Right kidney (tissue), 1 donor: Measurements from ENCODE around the gene CNDP1.

ENCODE experiments used
- DNase-seq: peaks from one replicate; pipeline ENCODE4 v3.0.0-alpha.2; 2016

Gene CNDP1

GRCh38 chr18:74507097-74507881 is 27.0 kb upstream of the CNDP1 start:
- DNase-seq = no peak

- DNase-seq = no peak
Measured at GRCh38 chr18:74507927-74508326, 26.4 kb upstream of the CNDP1 start.

GRCh38 chr18:74508366-74508765 is 25.9 kb upstream of the CNDP1 start:
- no peak for DNase-seq

DNA sequence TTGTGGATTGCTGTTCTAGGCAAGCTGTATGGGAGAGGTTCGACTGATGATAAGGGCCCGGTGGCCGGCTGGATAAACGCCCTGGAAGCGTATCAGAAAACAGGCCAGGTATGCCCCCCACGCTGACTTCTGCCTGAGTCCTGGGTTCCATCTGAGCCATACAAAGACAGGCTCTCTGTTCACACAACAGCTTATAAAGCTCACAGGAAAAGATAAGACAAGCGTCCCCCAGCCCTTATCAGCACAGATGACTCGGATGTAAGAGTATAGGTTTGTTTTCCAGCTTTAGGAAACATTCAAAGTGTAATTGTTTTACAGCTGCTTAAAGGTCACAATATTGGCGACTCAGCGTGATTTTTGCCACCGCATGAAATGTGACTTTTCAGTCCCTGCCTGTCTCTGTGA is 25.5 kb upstream of the CNDP1 start:
- DNase-seq = no peak

GRCh38 chr18:74509856-74510769 is 24.2 kb upstream of the CNDP1 start:
- DNase-seq = no peak

- DNase-seq = no peak
Measured at GRCh38 chr18:74510770-74511095, 23.6 kb upstream of the CNDP1 start.

- no peak for DNase-seq
Measured at GRCh38 chr18:74511823-74512222, 22.5 kb upstream of the CNDP1 start.

GRCh38 chr18:74512321-74513053 is 21.8 kb upstream of the CNDP1 start:
- DNase-seq = no peak

DNA sequence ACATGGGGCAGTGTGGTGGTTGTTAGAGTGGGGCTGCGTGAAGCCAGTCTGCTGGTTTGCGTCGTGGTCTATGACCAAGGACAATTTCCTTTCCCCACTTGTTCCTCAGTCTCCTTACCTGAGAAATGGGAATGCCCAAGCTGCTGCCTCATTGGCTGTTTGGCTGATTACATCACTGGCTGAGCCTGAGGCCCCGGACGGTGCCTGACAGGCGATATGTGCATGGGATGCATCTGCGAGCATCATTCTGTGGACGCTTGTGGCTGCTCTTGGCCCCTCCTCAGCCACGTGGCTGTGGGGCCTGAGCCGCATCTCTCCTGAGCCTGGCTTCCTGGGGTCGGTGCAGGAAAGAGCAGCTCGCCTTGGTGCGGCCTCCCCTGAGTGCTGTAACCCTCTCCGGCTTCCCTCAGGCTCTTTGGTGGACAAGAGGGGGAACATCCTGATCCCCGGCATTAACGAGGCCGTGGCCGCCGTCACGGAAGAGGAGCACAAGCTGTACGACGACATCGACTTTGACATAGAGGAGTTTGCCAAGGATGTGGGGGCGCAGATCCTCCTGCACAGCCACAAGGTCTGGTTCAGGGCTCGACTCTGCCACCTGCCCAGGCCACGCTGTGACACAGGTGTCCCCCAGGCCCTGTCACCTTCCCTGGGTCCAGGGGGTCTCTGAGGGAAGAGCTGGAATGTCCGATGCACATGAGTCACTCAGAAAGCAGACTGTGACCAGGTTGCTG is 21.0 kb upstream of the CNDP1 start:
- no peak for DNase-seq

DNA sequence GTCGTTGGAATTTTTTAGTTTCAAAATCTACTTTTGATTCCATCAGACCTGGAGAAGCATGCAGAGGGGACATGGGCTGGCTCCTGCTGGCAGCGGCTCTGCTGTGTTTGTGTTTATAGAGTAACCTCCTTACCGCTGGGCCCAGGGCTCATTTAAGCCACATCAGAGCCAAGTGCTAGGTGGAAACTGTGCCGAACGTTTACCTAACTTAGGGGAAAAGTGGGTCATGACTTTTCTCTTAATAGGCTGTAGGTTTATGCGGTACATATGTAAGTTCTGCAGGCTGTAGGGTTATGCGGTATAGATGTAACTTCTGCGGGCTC is 20.5 kb upstream of the CNDP1 start:
- DNase-seq = no peak

- no peak for DNase-seq
Measured at GRCh38 chr18:74514860-74515495, 19.3 kb upstream of the CNDP1 start.

- no peak for DNase-seq
Measured at GRCh38 chr18:74515620-74516231, 18.6 kb upstream of the CNDP1 start.

- DNase-seq = no peak
Measured at GRCh38 chr18:74516271-74517235, 17.7 kb upstream of the CNDP1 start.

DNA sequence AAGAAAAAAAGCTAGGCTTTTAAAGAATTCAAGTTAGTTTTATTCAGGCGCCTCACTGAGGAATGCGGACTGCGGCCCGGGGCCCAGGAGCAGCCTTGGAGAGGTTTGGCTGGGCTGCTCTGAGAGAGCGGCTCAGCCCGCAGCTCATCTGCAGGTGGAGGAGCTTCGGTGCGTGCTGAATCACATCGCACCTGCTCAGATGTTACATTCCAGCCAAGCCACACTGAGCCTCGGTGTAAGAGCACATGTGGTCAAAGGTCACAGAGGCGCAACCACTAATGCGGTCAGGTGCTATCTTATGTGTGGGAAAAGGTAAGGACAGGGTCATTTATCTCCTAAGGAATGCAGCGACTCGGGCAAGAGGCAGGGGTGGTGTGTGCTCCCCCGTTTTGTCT is 17.1 kb upstream of the CNDP1 start:
- DNase-seq = no peak

DNA sequence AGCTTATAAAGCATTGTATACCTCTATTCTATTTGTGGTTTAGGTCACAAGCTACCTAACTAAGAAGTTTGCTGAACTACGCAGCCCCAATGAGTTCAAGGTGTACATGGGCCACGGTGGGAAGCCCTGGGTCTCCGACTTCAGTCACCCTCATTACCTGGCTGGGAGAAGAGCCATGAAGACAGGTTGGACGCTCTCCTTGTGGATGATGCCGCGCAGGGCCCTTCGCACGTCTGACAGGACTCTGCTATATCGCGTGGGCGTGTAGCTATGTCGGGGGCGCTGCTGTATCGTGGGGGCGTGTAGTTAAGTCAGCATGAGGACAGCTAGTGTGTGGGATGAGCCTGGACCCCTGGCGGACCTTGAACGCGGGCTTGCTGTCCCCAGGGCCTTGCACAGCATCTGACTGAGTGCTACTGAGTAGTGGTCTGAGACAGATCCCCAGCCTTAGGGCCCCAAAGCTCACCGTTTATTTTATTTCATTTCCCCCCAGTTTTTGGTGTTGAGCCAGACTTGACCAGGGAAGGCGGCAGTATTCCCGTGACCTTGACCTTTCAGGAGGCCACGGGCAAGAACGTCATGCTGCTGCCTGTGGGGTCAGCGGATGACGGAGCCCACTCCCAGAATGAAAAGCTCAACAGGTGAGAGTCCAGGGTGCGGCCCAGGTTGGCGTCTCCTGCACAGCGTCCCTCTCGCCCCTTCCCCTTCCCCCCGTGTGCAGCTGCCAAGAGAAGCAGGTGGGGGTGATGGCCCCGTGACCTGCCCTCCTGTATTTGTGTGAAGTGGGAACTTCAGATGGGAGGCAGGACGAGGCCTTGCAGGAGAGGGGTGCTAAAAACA is 15.6 kb upstream of the CNDP1 start:
- no peak for DNase-seq

DNA sequence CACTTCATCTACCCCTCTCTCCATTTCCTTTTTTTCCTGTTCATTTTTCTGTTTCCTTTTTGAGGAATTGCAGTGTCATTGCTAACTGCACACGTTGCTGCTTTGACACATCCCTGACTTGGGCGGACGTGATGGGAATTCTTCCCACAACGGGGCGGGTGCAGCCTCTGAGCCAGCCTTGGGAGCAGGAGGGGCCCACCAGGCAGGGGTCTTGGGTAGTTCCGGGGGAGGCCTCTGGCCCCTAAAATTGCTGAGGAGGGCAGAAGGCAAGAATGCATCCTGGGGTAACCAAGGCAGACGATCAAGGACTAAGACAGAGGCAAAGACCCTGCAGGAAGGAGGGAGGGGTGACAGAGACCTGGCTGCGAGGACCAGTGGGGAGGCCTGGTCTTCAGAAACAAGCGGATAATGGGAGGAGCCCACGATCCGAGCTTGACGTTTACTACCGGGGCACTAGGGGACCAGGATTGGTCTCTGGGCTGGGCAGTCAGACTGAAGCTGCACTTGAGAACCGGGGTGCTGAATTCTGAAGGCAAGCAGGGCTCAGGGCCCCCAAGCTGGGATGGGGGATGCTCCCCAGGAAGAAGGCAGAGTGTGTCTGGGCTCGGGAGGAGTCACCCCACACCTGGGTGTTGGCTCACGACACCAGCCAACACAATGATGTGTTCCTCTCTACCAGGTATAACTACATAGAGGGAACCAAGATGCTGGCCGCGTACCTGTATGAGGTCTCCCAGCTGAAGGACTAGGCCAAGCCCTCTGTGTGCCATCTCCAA is 14.8 kb upstream of the CNDP1 start:
- DNase-seq = no peak

DNA sequence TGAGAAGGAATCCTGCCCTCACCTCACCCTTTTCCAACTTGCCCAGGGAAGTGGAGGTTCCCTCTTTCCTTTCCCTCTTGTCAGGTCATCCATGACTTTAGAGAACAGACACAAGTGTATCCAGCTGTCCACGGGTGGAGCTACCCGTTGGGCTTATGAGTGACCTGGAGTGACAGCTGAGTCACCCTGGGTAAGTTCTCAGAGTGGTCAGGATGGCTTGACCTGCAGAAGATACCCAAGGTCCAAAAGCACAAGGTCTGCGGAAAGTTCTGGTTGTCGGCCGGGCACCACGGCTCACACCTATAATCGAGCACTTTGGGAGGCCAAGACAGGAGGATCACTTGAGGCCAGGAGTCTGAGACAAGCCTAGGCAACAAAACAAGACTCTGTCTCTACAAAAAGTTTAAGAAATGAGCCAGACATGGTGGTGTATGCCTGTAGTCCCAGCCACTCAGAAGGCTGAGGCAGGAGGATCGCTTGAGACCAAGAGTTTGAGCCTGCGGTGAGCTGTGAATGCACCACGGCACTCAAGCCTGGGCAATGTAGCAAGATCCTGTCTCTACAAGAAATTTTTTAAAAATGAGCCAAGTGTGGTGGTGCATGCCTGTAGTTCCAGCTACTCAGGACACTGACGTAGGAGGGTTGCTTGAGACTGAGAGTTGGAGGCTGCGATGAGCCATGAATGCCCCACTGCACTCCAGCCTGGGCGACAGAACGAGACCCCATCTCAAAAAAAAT is 14.0 kb upstream of the CNDP1 start:
- DNase-seq = no peak
